HG03571 (cell line): ENCODE results near the gene ARPC5L.

ENCODE experiments used
- ATAC-seq: cut with Tn5 transposase; IDR thresholded peaks from one replicate; pipeline ENCODE4 v1.9.1; 2021; ENCODE audit not compliant: unreplicated experiment

The ARPC5L gene

DNA sequence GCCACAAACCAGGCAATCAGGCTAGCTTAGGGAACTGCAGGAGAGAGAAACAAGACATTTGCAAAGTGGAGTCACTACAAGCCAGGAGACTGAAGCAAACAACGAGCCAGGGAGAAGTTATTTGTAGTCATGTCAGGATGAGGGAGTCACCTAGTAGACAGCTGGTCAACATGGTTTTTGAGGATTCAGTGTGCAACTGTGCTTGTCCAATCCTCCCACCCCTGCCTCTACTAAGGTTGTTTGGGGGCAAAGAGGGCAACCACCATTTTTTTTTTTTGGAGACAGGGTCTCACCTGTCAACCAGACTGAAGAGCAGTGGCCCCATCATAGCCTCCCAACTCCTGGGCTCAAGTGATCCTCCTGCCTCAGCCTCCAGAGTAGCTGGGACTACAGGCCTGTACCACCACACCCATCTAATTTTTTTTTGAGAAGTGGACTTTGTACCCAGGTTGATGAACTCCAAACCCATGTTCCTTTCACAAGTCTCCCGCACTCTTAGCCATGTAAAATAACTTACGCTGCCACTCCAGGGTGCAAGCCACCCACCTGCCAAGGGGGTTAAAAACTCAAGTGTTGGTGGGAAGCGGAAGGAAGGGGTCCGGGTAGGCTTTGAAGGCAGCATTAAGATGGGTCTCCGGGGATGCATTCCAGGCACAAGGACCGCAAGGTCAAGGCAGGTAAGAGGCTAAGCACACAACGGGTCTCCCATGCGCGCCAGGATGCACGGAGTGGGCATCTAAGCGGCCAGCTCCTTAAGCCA, 1.2 kb upstream of the ARPC5L start:
- ATAC-seq, result no peak

DNA sequence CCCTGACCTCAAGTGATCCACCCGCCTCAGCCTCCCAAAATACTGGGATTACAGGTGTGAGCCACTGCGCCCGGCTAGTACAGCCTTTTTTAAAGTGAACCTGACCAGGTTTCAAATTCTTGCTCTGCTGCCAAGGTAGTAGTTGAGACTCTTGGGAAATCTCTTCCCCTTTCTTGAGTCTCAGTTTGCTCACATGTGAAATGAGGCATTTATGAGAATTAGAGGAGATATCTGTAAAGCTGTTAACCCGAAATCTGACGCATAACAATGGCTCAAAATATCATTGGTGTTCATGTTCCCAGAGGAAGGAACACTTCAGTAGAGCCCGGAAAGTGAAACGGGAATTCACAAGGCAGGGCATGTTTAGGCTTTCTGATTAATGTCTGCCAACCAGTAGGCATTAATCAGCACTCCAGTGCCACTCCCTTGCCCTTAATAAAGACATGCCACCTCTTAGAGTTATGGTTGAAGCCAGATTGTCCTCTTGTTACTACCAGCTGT, 1.5 kb downstream of the ARPC5L start:
- ATAC-seq, result no peak

DNA sequence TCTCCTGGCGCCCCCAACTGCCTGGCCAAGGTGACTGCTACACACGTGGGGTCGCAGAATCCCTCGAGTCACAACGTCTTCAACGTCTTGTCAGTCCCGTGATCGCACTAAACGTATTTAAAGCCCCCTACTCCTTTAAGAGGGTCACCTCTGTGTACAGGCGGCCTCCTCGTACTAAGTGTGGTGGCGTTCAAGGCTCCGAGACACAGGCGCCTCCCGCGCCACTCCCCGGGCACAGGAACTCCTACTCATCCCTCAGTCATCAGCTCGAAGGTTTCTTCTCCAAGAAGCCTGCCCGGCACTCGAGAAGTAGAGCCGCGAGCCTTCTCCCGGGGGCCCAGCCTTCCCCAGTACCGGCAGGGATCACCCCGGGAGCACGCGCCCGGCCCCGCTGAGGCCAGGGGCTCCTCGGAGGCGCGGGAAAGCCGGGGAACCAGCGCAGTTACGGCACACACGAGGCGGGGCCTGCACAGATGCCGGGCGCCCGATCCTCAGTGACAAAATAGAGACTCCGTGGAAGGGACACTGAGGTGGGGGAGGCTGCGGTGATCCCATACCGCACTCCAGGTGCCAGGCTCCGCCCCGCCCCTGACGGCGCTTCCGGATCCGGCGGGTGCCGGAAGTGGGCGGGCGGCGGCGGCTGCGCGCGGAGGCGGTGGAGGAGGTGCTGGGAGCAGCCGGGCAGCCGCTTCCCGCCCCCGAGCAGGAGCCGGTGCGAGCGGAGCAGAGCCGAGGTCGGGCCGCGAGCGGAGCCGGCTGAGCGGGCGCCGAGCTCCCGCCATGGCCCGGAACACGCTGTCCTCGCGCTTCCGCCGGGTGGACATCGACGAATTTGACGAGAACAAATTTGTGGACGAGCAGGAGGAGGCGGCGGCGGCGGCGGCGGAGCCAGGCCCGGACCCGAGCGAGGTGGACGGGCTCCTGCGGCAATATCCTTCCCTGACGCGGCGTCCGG, 6.9 kb downstream of the ARPC5L start:
- peak; percentile 61 for ATAC-seq

DNA sequence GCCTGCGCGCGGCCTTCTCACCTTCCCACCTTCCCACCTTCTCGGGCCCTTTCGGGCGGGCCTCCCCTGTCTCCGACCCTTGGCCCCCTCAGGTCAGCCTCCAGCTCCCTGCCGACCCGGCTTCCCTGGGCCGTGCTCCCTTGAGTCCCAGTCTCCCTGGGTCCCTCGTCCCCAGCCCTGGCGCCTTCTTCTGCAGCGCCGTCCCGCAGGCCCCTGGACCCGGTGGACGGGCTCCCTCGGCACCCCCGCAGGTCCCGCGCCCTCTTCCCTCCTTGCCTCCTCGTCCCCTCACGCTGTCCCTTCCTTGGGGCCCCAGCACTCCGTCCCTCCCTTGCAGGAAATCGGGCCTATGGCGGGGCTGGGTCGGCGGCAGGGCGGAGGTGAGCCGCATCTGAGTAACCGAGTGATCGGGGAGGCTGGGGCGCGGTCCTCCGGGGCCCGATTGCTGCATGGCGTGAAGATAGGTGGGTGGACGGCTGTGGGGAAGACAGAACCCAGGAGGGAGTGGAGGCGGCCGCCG, 7.6 kb downstream of the ARPC5L start:
- peak; percentile 2 for ATAC-seq

DNA sequence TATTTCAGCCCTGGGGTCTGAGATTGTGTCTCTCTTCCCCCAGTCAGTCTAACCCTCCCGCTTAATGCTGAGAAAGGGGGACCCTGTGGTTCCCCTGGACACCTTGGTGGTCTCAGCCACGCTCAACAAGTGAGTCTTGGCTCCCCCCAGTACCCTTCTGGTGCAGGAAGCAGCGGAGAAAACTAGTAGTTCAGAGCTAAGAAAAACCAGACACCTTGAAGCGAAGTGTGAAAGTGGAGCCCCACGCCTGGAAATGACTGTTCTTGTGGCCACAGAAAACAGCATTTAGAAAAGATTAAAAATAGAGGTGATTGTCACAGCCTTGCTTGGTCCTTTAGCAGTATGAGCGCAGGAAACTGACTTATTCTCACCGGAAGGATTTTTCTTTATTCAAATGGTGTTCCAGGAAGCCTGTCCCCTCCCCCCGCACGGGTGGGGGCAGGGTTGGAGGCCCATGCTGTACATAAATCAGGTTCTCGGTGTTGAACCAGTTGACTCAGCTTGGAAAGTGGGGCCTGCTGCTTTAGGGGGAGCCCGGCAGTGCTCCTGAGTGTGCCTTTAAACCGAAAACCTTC, 8.1 kb downstream of the ARPC5L start:
- ATAC-seq, result no peak

DNA sequence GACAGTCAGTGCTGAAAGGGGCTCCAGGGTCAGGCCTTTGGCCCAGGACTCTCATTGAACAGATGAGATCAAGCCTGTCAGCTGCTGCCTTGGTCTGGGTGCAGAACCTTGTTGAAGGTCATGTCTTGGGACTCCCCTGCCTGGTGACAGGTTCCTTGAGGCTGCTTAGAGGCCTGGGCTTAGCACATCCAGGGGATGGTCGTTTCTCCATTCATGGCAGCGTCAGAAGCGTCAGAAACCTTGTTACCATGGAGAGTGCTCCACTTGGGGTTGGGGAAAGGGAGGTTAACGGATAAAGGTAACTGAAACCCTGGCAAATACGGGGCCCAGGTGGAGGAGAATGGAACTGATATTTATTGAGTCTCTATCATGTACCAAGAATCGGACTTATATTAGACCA, 8.8 kb downstream of the ARPC5L start:
- ATAC-seq, result no peak

DNA sequence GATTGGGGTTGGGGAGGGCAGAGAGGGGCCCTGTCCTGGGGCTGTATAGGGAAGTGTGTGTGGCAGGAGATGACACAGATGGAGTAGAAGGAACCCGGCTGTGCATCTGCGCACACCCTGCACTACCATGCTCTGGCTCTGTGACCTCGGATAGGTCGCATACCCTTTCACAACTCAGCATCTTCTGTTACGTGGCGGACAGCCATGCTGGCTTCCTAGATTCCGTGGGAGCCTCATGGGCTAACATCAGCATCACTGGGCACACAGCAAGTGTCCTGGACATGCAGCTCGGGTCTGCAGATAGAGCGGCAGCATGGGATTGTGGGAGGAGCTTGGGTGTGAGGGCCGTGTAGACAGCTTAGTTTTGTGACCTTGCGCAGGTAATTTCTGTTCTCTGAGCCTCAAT, 9.2 kb downstream of the ARPC5L start:
- ATAC-seq, result no peak

DNA sequence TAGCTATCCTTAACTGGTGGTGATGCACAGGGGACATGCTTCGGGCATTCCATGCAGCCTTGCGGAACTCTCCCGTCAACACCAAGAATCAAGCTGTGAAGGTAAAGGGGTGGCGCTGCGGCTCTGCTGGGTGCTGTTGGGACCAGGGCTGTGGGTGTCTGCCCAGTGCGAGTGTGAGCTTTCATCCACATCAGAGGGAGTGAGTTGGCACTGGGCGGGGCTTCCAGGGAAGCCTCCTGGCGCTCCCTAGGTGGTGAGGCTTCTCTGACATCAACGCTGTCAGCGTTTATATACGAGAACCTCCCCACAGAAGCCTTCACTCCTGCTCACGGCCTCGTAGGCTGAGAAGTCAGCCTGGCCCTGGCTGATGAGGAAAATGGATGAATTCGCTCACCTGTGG, 11.7 kb downstream of the ARPC5L start:
- no peak for ATAC-seq

DNA sequence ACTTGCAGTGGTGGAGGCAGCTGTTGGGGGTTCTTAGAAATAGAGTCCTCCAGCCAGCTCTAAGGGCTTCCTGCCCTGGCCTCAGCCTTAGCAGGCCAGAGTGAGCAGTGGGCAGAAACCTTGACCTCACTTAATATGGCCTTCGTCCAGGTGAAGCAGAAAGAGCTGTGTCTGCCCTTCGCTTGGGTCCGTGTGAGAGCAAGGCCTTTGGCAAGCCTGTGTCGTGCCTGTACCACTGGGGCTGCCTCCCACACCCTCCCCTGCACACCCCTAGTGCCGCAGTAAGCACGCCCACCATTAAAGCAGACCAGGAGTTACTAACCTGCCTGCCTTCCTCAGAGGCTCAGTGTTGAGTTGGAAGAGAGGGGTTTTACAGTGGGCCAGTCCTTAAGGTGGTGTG, 13.6 kb downstream of the ARPC5L start:
- ATAC-seq, result no peak

DNA sequence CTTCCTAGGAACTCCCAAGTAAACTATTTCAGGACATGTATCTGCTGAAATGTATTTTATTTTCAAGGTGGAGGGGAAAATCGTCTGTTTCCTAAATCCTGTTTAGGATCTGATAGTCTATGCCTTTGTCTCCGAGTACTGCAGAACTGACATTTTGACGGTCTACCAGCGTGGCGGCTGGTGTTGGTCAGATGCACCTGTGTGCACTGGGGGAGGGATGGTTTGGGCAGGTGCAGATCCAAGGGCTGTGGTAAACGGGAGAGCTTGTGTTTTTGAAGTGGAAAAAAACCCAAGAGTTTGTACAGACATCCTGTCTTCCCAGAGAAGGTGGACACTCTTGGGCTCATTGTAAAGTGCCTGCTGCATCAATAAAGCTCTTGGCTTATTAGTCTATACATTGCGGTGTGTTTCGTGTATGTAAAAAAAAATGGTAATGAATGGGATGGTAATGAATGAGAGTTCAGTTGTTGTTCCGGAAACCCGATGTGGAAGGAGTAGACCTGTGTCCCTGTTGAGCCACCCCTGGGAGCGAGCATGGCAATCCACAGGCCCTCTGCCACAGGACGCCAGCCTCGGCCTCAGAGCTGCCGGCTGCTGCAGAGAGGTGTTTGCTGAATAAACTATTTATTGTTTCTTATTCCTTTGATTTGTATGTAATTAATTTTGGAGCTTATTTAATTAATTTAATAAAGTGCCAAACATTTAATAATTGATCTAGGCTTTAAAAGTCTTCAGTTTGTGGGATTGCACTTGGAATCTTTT, 15.3 kb downstream of the ARPC5L start:
- ATAC-seq, result no peak

DNA sequence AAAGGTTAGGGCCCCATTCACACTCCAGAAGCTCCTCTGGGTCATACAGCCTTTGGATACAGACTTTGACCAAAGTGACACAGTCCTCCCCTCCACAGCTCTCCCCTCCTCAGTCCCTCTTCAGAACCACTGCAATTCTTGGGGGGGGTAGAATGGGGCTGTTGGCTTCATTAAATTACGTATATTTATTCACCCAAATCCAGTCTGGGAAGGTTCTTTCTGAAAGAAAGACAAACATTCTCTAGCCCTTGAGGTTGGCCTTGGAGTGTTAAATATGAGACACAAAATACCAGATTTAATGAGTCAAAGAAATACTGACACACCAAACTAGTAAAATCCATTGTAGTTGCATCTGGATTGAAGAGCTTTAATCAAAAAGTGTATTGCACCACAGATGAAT, 16.1 kb downstream of the ARPC5L start:
- ATAC-seq, result no peak

DNA sequence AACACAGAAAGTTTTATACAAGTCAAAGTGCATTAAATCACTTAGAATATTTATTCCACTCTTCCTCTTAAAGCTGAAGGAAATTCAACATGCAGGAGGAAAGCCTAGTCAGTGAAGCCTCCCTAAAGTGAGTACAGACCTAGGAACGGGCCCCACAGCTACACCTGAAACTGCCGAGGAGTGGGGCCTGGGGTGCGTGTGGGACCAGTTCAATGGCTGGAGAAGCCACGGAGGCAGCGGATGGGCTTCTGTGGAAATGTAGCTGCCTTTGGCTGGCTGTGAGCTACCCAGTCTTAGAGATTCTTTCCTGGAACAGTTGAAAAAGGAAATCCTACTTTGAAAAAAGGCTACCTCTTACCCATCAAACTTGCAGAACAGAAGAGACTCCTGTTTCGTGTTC, 16.6 kb downstream of the ARPC5L start:
- ATAC-seq, result no peak

DNA sequence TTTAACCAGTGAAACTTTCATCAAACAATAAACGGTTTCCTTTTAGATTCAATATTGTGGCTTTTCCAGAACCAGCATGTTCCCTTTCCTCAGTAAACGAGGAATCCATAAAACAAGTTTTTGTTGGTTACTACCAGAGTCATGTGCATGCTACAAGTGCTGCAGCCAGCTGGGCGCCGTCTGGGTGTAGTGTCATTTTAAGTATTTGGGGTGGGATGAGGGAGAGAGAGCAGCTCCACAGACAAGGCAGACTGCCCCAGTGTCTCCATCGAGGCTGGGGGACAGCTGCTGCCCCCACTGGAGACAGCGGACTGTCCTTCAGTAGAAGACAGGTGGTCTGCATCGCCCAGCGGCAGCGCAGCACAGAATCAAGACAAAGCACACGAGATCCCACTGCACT, 17.3 kb downstream of the ARPC5L start:
- ATAC-seq, result no peak

DNA sequence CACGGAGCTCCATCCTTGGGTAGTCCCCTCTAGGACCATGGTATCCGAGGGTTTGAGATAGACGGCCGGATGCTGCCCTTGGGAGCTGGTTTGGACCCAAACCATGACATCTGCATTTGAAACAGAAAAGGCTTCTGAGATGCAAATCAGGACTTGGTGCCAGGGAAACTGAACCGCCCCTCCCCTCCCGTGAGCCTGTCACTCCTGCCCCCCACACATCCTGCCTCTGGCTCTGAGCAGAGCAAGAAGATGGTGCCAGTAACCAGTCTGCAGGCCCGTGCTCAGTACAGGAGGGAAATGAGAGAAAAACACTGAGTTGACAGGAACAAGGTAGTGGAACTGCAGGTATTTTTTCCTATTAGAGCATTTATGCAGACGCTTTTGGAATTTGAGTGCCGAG, 18.6 kb downstream of the ARPC5L start:
- no peak for ATAC-seq

DNA sequence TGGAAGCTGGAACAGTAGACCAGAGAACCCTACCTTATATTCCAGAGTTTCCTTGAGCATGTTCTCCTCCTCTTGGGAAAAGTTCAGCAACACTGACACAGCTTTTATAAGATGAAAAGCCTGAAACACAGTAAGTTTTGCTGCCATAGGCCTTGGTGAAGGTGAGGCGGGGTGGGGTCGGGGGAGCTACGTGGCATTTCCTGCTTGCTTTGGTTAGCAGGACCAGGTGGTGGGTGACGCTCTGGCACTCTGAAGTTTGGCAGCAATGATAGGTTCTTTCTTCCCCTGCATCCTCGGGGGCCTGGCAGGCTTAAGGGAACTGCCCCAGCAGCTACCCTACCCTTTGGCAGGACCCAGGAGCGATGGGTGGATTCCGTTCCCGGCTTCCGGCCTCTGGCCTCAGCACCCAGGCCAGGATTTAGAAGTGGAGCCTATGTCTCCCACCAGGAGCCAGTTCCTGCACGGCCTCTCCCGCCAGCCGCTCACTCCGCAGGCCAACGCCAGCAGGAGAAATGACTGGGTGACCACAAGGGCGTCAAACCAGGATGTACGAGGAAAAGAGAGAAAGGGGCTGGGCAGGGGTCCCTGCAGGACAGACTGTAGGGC, 19.3 kb downstream of the ARPC5L start:
- ATAC-seq, result no peak

DNA sequence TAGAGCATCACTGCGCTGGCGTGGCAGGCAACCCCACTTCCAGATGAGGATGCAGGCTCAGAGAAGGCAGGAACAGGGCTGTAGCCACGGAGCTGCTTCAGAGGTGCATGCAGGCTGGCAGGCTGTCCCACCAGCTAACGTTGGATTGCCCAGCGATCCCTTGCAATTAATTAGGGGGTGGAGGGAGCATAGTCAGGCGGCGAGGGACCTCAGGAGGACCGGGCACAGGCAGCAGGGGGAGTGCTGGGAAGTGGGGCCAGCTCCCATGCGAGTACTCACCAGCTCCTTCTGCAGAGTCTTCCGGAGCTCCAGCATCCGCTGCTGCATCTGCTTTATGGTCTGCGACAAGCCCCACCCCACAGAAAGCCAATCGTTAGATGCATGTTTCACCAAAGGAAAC, 20.3 kb downstream of the ARPC5L start:
- ATAC-seq, result no peak

DNA sequence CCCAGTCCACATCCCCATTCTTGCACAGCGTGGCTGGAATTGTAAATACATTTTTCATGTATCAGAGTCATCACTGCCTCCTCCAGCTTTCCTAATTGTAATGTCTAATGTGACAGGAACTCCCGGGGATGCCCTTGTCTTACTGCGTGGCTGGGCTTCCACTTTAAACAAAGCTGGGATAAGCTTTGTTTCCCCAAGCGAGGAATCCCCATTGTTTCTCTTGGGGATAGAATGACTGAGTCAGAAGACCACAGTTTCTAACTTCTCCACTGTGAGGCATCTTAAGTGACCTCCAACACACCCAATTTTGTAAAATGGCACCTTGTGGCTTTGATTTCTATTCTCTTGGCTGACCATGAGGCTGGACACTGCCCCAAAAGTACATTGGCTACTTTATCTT, 22.4 kb downstream of the ARPC5L start:
- ATAC-seq, result no peak

DNA sequence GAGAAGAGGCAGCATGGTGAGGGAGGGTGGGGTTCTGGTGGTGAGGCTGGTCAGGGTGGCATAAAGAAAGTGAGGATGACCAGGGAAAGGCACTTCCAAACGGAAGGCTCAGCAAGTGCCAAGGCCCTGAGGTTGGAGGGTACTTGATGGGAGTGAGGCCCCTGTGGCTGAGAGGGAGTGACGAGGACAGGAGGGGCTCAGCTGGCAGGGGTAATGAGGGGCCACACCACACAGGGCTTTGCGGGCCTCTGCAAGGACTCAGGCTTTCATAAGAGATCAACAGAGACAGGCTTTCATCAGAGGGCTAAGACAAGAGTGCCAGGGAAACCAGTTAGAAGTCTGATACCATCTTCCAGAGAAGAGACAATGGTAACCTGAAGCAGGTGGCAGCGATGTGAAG, 23.6 kb downstream of the ARPC5L start:
- no peak for ATAC-seq

DNA sequence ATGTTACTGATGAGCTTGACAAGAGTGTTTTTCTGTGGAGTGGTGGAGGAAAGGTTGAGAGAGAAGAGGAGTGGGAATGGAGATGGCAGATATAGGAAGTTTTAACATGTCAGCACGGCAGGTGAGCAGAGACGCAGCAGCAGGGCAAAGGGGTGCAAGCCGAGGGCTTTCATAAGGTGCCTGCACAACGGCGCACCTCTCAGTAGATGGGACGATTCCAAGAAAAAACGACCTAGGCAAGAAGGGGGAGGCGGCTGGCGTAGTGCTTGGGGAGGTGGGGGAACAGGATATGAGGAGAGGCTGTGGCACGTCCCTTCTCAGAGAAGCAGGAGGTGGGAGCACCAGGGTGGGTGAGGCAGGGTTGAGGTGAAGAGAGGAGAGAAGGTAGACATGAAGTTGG, 24.5 kb downstream of the ARPC5L start:
- ATAC-seq, result no peak

DNA sequence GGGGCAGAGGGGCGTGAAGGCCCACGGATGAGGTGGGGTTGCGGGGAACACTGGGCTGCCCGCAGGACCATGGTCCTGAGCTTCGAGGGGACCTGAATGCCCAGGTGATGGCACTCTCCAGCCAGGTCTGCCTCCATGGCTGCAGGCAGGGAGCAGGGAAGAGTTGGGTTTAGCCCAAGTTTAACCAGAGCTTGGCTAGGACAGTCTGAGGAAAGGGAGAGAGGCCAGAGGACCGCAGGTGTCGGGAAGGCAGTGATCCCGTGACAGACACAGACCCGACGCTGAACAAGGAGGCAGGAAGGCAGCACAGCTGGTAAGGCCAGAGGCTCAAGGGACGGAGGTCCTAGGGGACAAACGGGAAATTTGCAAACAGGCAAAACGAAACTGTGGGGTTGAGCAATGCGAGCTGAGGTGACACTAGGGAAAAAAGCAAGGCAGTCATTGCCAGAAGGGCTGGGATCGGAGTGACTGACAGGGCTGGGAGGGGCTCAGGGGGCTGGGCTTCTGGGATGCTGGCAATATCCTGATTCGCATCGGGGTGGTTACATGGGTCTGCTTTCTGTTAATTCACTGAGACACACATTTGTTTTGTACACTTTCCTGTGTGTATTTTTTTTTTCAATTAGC, 25.0 kb downstream of the ARPC5L start:
- no peak for ATAC-seq
